Liver (tissue), 9 donors: Measurements from ENCODE around the gene PCNA. TPM values are rescaled to one million over a fixed set of nuclear protein-coding genes. Genes with fewer than 3 reads are reported as not detected.

Experiments
- DNase-seq: peaks from one replicate; pipeline ENCODE4 v3.0.0-alpha.2; 2017; ENCODE audit warnings: low spot score
- H3K27ac ChIP-seq, 2 donors: one replicate each; pipeline ENCODE4 v1.7.0; 2013; ENCODE audit warnings: inconsistent platforms in 2 of 2, low read length in 2 of 2, control low read depth in 1 of 2, low read depth in 1 of 2, mild to moderate bottlenecking in 1 of 2
- H3K27me3 ChIP-seq, 4 donors: one replicate each; pipeline versions ENCODE4 v1.6.1 to v1.7.0; 2013; ENCODE audit warnings: low read length in 3 of 4, inconsistent platforms in 1 of 4, mild to moderate bottlenecking in 1 of 4, moderate library complexity in 1 of 4; ENCODE audit not compliant: control insufficient read depth in 4 of 4, insufficient read depth in 4 of 4
- H3K36me3 ChIP-seq, 4 donors: one replicate each; pipeline versions ENCODE4 v1.6.1 to v1.7.0; 2013; ENCODE audit warnings: low read length in 3 of 4, mild to moderate bottlenecking in 3 of 4, low read depth in 1 of 4, moderate library complexity in 1 of 4; ENCODE audit not compliant: control insufficient read depth in 4 of 4, insufficient read depth in 3 of 4
- H3K4me1 ChIP-seq, 4 donors: one replicate each; pipeline versions ENCODE4 v1.6.1 to v1.7.0; 2013; ENCODE audit warnings: low read length in 3 of 4, mild to moderate bottlenecking in 3 of 4, moderate library complexity in 1 of 4; ENCODE audit not compliant: control insufficient read depth in 4 of 4, insufficient read depth in 4 of 4
- H3K4me3 ChIP-seq, 3 donors: one replicate each; pipeline versions ENCODE4 v1.6.1 to v1.7.0; 2013; ENCODE audit warnings: low read length in 3 of 3, control low read depth in 1 of 3, low read depth in 1 of 3, mild to moderate bottlenecking in 1 of 3
- H3K9ac ChIP-seq, 2 donors: one replicate each; pipeline ENCODE4 v1.7.0; 2013; ENCODE audit warnings: low read length in 2 of 2, mild to moderate bottlenecking in 2 of 2, moderate library complexity in 2 of 2, control low read depth in 1 of 2, low read depth in 1 of 2
- H3K9me3 ChIP-seq, 4 donors: one replicate each; pipeline versions ENCODE4 v1.6.1 to v1.7.0; 2013; ENCODE audit warnings: low read length in 3 of 4; ENCODE audit not compliant: control insufficient read depth in 4 of 4
- FOXA2 ChIP-seq: IDR thresholded peaks from 2 replicates; pipeline ENCODE4 v1.6.1; 2016; ENCODE audit warnings: antibody characterized with exemption
- GABPA ChIP-seq, 2 donors: IDR thresholded peaks in 1 of 2; conservative IDR thresholded peaks in 1 of 2; 2 replicates each; pipeline ENCODE4 v1.6.1; 2016; ENCODE audit warnings: antibody characterized with exemption in 2 of 2, mild to moderate bottlenecking in 1 of 2, moderate library complexity in 1 of 2
- HNF4A ChIP-seq, 2 donors: conservative IDR thresholded peaks; 2 replicates each; pipeline ENCODE4 v1.6.1; 2016; ENCODE audit warnings: antibody characterized with exemption in 2 of 2, mild to moderate bottlenecking in 2 of 2
- JUND ChIP-seq, 2 donors: IDR thresholded peaks; 2 replicates each; pipeline ENCODE4 v1.6.1; 2016; ENCODE audit warnings: antibody characterized with exemption in 2 of 2
- RAD21 ChIP-seq, 2 donors: IDR thresholded peaks; 2 replicates each; pipeline ENCODE4 v1.6.1; 2016; ENCODE audit warnings: antibody characterized with exemption in 2 of 2, mild to moderate bottlenecking in 2 of 2
- RXRA ChIP-seq, 2 donors: IDR thresholded peaks; 2 replicates each; pipeline ENCODE4 v1.6.1; 2017 to 2018; ENCODE audit warnings: antibody characterized with exemption in 2 of 2, mild to moderate bottlenecking in 1 of 2
- SP1 ChIP-seq: IDR thresholded peaks from 2 replicates; pipeline ENCODE4 v1.6.1; 2018; ENCODE audit warnings: antibody characterized with exemption, mild to moderate bottlenecking
- TAF1 ChIP-seq: conservative IDR thresholded peaks from 2 replicates; pipeline ENCODE4 v1.6.1; 2016; ENCODE audit warnings: antibody characterized with exemption, mild to moderate bottlenecking
- YY1 ChIP-seq: IDR thresholded peaks from 2 replicates; pipeline ENCODE4 v1.6.1; 2016; ENCODE audit warnings: antibody characterized with exemption, mild to moderate bottlenecking
- WGBS: extraction: QIAGEN DNeasy Blood & Tissue Kit; methylation state at CpG from one replicate; pipeline ENCODE4 v1.1.7; 2013; 5-methylcytosine and 5-hydroxymethylcytosine counted together
- polyA plus RNA-seq, 2 donors: library from polyadenylated mRNA; stranded (reverse) in 1 of 2; unstranded in 1 of 2; fragments of 200-250 nt in 1 of 2; fragments of >200 nt in 1 of 2; fragmentation: Nextera tagmentation in 1 of 2; extraction: Ambion mirVana in 1 of 2; gene quantifications; one replicate each; pipeline versions ENCODE4 v1.2.1 to v1.2.3, GENCODE V29; 2013 to 2015
- total RNA-seq, 2 donors: library from RNA; depleted of rRNA; stranded (reverse); fragments of >200 nt; gene quantifications; one replicate each; pipeline ENCODE4 v1.2.3, GENCODE V29; 2014
- TF ChIP-seq, protein P1 (sequence below): IDR thresholded peaks from 2 replicates; pipeline ENCODE4 v1.6.1; 2016; ENCODE audit warnings: antibody characterized with exemption
- TF ChIP-seq, protein P2 (sequence below): IDR thresholded peaks from 2 replicates; pipeline ENCODE4 v1.6.1; 2016; ENCODE audit warnings: antibody characterized with exemption, mild to moderate bottlenecking
- TF ChIP-seq, protein P3 (sequence below): IDR thresholded peaks from 2 replicates; pipeline ENCODE4 v1.6.1; 2016; ENCODE audit warnings: antibody characterized with exemption
- TF ChIP-seq, protein P4 (sequence below): fragments of 150-350 bp; IDR thresholded peaks from 2 replicates; pipeline ENCODE4 v1.5.1; 2017; ENCODE audit warnings: improper control_type of control experiment, low read depth, low read length; ENCODE audit not compliant: missing input control
- TF ChIP-seq, protein P5 (sequence below): IDR thresholded peaks from 2 replicates; pipeline ENCODE4 v1.6.1; 2016; ENCODE audit warnings: antibody characterized with exemption
- donor health status: healthy.
- donor health status: healthy.
- donor health status: healthy.
- donor health status: healthy.
- donor health status: healthy.

Gene PCNA
- total and polyA plus RNA-seq, 4 donors, result 14.1 to 161 (median 23.8) TPM

DNA sequence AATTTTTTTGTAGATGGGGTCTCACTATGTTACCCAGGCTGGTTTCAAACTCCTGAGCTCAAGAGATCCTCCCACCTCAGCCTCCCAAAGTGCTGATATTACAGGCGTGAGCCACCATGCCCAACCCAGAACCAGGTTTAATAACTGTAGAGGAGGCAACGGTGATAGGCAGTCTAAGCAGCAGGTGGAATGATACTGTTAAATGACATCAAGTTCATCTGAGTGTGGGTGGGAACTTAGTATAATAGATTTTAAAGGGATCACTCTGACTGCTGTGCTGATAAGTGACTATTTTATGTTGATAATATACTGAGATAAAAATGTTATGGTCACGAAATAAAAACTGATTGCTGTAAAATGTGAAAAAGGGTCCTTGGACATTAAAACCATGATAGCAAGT lies 31.1 kb downstream of the PCNA start:
- Histone ChIP-seq H3K4me3 (no peak overlapping the region), H3K27me3 (no peaks in the 10 kb centered on the region), H3K9me3 (no peaks in the 10 kb centered on the region), H3K9ac (no peak overlapping the region), H3K4me1 (no peaks in the 10 kb centered on the region), H3K36me3 (no peaks in the 10 kb centered on the region), H3K27ac (no peak overlapping the region)
- WGBS, result 61% methylated on average over 3 of the region's 3 CpGs
- TF ChIP-seq, protein P1, sequence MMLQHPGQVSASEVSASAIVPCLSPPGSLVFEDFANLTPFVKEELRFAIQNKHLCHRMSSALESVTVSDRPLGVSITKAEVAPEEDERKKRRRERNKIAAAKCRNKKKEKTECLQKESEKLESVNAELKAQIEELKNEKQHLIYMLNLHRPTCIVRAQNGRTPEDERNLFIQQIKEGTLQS, result no peak
- TF ChIP-seq JUND (IDR thresholded peaks at IDR 0.05) (no peak), GABPA (IDR thresholded peaks at IDR 0.05 in 1 of 2, conservative IDR thresholded peaks at IDR 0.05 in 1 of 2) (no peak), RXRA (IDR thresholded peaks at IDR 0.05) (no peak), TAF1 (no peak), SP1 (no peak), RAD21 (IDR thresholded peaks at IDR 0.05) (no peak), YY1 (no peak), FOXA2 (no peak)
- TF ChIP-seq, protein P2, sequence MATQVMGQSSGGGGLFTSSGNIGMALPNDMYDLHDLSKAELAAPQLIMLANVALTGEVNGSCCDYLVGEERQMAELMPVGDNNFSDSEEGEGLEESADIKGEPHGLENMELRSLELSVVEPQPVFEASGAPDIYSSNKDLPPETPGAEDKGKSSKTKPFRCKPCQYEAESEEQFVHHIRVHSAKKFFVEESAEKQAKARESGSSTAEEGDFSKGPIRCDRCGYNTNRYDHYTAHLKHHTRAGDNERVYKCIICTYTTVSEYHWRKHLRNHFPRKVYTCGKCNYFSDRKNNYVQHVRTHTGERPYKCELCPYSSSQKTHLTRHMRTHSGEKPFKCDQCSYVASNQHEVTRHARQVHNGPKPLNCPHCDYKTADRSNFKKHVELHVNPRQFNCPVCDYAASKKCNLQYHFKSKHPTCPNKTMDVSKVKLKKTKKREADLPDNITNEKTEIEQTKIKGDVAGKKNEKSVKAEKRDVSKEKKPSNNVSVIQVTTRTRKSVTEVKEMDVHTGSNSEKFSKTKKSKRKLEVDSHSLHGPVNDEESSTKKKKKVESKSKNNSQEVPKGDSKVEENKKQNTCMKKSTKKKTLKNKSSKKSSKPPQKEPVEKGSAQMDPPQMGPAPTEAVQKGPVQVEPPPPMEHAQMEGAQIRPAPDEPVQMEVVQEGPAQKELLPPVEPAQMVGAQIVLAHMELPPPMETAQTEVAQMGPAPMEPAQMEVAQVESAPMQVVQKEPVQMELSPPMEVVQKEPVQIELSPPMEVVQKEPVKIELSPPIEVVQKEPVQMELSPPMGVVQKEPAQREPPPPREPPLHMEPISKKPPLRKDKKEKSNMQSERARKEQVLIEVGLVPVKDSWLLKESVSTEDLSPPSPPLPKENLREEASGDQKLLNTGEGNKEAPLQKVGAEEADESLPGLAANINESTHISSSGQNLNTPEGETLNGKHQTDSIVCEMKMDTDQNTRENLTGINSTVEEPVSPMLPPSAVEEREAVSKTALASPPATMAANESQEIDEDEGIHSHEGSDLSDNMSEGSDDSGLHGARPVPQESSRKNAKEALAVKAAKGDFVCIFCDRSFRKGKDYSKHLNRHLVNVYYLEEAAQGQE, result no peak
- TF ChIP-seq, protein P3, sequence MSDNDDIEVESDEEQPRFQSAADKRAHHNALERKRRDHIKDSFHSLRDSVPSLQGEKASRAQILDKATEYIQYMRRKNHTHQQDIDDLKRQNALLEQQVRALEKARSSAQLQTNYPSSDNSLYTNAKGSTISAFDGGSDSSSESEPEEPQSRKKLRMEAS, result no peak
- TF ChIP-seq, protein P4, sequence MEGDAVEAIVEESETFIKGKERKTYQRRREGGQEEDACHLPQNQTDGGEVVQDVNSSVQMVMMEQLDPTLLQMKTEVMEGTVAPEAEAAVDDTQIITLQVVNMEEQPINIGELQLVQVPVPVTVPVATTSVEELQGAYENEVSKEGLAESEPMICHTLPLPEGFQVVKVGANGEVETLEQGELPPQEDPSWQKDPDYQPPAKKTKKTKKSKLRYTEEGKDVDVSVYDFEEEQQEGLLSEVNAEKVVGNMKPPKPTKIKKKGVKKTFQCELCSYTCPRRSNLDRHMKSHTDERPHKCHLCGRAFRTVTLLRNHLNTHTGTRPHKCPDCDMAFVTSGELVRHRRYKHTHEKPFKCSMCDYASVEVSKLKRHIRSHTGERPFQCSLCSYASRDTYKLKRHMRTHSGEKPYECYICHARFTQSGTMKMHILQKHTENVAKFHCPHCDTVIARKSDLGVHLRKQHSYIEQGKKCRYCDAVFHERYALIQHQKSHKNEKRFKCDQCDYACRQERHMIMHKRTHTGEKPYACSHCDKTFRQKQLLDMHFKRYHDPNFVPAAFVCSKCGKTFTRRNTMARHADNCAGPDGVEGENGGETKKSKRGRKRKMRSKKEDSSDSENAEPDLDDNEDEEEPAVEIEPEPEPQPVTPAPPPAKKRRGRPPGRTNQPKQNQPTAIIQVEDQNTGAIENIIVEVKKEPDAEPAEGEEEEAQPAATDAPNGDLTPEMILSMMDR, result no peak
- no peak for DNase-seq

DNA sequence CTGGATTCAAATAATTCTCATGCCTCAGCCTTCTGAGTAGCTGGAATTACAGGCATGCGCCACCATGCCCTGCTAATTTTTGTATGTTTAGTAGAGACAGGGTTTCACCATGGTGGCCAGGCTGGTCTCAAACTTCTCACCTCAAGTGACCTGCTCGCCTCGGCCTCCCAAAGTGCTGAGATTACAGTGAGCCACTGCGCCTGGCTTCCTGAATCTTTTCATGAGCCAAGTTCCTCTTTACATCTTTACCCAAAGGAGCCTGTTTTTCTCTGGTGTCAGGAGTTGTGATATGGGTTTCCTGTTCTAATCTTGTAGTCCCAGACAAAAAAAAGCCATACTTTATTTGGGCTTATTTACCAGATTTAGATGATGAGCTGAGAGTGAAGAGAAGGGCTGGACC lies 34.4 kb downstream of the PCNA start:
- H3K27ac ChIP-seq, result no peak overlapping the region
- H3K36me3 ChIP-seq, result no peaks in the 10 kb centered on the region
- no peaks in the 10 kb centered on the region for H3K27me3 ChIP-seq
- no peak overlapping the region for H3K4me3 ChIP-seq
- no peak for DNase-seq
- no peaks in the 10 kb centered on the region for H3K9me3 ChIP-seq
- H3K9ac ChIP-seq, result no peak overlapping the region
- WGBS, result 71% methylated on average over 4 of the region's 4 CpGs
- H3K4me1 ChIP-seq, result no peaks in the 10 kb centered on the region
- TF ChIP-seq, protein P5, sequence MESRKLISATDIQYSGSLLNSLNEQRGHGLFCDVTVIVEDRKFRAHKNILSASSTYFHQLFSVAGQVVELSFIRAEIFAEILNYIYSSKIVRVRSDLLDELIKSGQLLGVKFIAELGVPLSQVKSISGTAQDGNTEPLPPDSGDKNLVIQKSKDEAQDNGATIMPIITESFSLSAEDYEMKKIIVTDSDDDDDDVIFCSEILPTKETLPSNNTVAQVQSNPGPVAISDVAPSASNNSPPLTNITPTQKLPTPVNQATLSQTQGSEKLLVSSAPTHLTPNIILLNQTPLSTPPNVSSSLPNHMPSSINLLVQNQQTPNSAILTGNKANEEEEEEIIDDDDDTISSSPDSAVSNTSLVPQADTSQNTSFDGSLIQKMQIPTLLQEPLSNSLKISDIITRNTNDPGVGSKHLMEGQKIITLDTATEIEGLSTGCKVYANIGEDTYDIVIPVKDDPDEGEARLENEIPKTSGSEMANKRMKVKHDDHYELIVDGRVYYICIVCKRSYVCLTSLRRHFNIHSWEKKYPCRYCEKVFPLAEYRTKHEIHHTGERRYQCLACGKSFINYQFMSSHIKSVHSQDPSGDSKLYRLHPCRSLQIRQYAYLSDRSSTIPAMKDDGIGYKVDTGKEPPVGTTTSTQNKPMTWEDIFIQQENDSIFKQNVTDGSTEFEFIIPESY, result no peak
- no peak for TF ChIP-seq JUND (IDR thresholded peaks at IDR 0.05)
- TF ChIP-seq, protein P2, result no peak
- TF ChIP-seq HNF4A (conservative IDR thresholded peaks at IDR 0.05), result no peak
